Measurements from ENCODE around the gene TRIM36.
A peak's percentile ranks its signal among the peaks of the same experiment; 100 is the strongest.

TRIM36 gene

GRCh38 chr5:115169487-115170133, at the start of gene TRIM36:
Gene TRIM36, minus strand, starts transcription at chr5:115169908. Its CDS starts 274 bp downstream, at chr5:115169634.
- TF ChIP-seq GLIS3 (CRISPR knock-in tag; IDR thresholded peaks at IDR 0.05): peak; percentile 55; the same call in 1 of the 2 replicates
- no peak for TF ChIP-seq ESRRG (CRISPR knock-in tag; IDR thresholded peaks at IDR 0.05)
- ATAC-seq: peak; percentile 94

- TF ChIP-seq PATZ1 (CRISPR knock-in tag; IDR thresholded peaks at IDR 0.05; ENCODE audit: borderline replicate concordance) (no peak), SNAI2 (CRISPR knock-in tag; IDR thresholded peaks at IDR 0.05) (no peak), PPARA (CRISPR knock-in tag; IDR thresholded peaks at IDR 0.05; ENCODE audit: borderline replicate concordance) (no peak), ZC3H10 (CRISPR knock-in tag; IDR thresholded peaks at IDR 0.05) (no peak), ZNF8 (CRISPR knock-in tag; IDR thresholded peaks at IDR 0.05) (no peak), CSRNP3 (CRISPR knock-in tag; IDR thresholded peaks at IDR 0.05) (no peak), ZFP3 (CRISPR knock-in tag; IDR thresholded peaks at IDR 0.05) (no peak), OSR1 (CRISPR knock-in tag; IDR thresholded peaks at IDR 0.05) (no peak), BACH2 (CRISPR knock-in tag; IDR thresholded peaks at IDR 0.05; ENCODE audit: borderline replicate concordance) (no peak), ZNF565 (CRISPR knock-in tag; conservative IDR thresholded peaks at IDR 0.05; ENCODE audit: low read depth) (no peak), ESRRG (CRISPR knock-in tag; IDR thresholded peaks at IDR 0.05) (no peak), TOX (CRISPR knock-in tag; IDR thresholded peaks at IDR 0.05; ENCODE audit: borderline replicate concordance) (no peak), RARB (CRISPR knock-in tag; IDR thresholded peaks at IDR 0.05) (no peak)
- no peak for ATAC-seq
These were observed 44.8 kb upstream of the TRIM36 start for GRCh38 chr5:115214541-115214940.

GRCh38 chr5:115209279-115209678, 39.6 kb upstream of the TRIM36 start:
- TF ChIP-seq ZFP30 (CRISPR knock-in tag; IDR thresholded peaks at IDR 0.05) (no peak), CSDC2 (CRISPR knock-in tag; IDR thresholded peaks at IDR 0.05) (no peak), CSRNP3 (CRISPR knock-in tag; IDR thresholded peaks at IDR 0.05) (no peak), CREB5 (CRISPR knock-in tag; IDR thresholded peaks at IDR 0.05; ENCODE audit: low read depth) (no peak), BACH2 (CRISPR knock-in tag; IDR thresholded peaks at IDR 0.05; ENCODE audit: borderline replicate concordance) (no peak), TOX (CRISPR knock-in tag; IDR thresholded peaks at IDR 0.05; ENCODE audit: borderline replicate concordance) (no peak), PPARA (CRISPR knock-in tag; IDR thresholded peaks at IDR 0.05; ENCODE audit: borderline replicate concordance) (no peak), ZFP3 (CRISPR knock-in tag; IDR thresholded peaks at IDR 0.05) (no peak), ZNF8 (CRISPR knock-in tag; IDR thresholded peaks at IDR 0.05) (no peak), TSHZ2 (CRISPR knock-in tag; IDR thresholded peaks at IDR 0.05) (no peak), ISL1 (CRISPR knock-in tag; IDR thresholded peaks at IDR 0.05) (no peak), GLIS3 (CRISPR knock-in tag; IDR thresholded peaks at IDR 0.05) (no peak), OSR1 (CRISPR knock-in tag; IDR thresholded peaks at IDR 0.05) (no peak), ZNF70 (CRISPR knock-in tag; IDR thresholded peaks at IDR 0.05) (no peak), SNAI2 (CRISPR knock-in tag; IDR thresholded peaks at IDR 0.05) (no peak), RARB (CRISPR knock-in tag; IDR thresholded peaks at IDR 0.05) (no peak), PATZ1 (CRISPR knock-in tag; IDR thresholded peaks at IDR 0.05; ENCODE audit: borderline replicate concordance) (no peak)
- no peak for ATAC-seq

Measured in SK-N-SH treated with all-trans-retinoic acid at 6 μM for 48 hours (cell line).